HEK293 (cell line): ENCODE results near the gene TSPO2.

Source experiments
- CTCF ChIA-PET: fragments of 350-600 bp; formaldehyde crosslinking; extraction: SDS; loops from one replicate; lab custom pipeline; 2021; ENCODE audit warnings: antibody characterized with exemption; lab: Yijun Ruan, JAX
- POLR2A ChIA-PET: fragments of 300-600 bp; formaldehyde crosslinking; extraction: SDS; loops from one replicate; lab custom pipeline; 2020; ENCODE audit warnings: antibody characterized with exemption, inconsistent platforms; lab: Yijun Ruan, JAX
- H3K27ac ChIP-seq: fragments of 200-500 bp; sonication (Bioruptor generic); 2 replicates; pipeline ENCODE4 v1.5.1; 2014; ENCODE audit warnings: low read depth, low read length, control low read depth, inconsistent platforms; ENCODE audit errors: extremely low read depth
- H3K36me3 ChIP-seq, 2 experiments: fragments of 200-500 bp in 1 of 2; sonication (Bioruptor generic) in 1 of 2; 1 replicate in 1 of 2; 2 replicates in 1 of 2; pipeline ENCODE4 v1.5.1; 2014 to 2017; ENCODE audit warnings: inconsistent platforms in 2 of 2, low read length in 2 of 2; ENCODE audit not compliant: control insufficient read depth in 2 of 2, insufficient read depth in 1 of 2
- H3K4me1 ChIP-seq: fragments of 200-500 bp; sonication (Bioruptor generic); 2 replicates; pipeline ENCODE4 v1.5.1; 2014; ENCODE audit warnings: mild to moderate bottlenecking, low read length, inconsistent platforms; ENCODE audit not compliant: control insufficient read depth, insufficient read depth
- H3K4me3 ChIP-seq: 2 replicates; pipeline ENCODE4 v1.5.1; 2011; ENCODE audit warnings: low read depth, mild to moderate bottlenecking, control low read depth, low read length, moderate library complexity
- H3K9me3 ChIP-seq: fragments of 200-500 bp; sonication (Bioruptor generic); 2 replicates; pipeline ENCODE4 v1.5.1; 2014; ENCODE audit warnings: low read depth, low read length, inconsistent platforms; ENCODE audit not compliant: control insufficient read depth, insufficient read depth
- HOXC10 ChIP-seq: sonication (generic); formaldehyde crosslinking; IDR thresholded peaks from 2 replicates; pipeline ENCODE4 v1.8.1; 2023; ENCODE audit warnings: mild to moderate bottlenecking, missing genetic modification reagents
- PATZ1 ChIP-seq: fragments of 450-650 bp; formaldehyde crosslinking; IDR thresholded peaks from 2 replicates; pipeline ENCODE4 v1.5.1; 2016; ENCODE audit warnings: missing biosample characterization, missing genetic modification characterization
- TRIM28 ChIP-seq: IDR thresholded peaks from 2 replicates; pipeline ENCODE4 v1.6.1; 2011; ENCODE audit warnings: low read length, control low read depth, borderline replicate concordance
- ZNF214 ChIP-seq: fragments of 450-650 bp; formaldehyde crosslinking; IDR thresholded peaks from 2 replicates; pipeline ENCODE4 v1.5.1; 2017; ENCODE audit warnings: missing biosample characterization, mild to moderate bottlenecking, missing genetic modification characterization, borderline replicate concordance
- ZNF23 ChIP-seq: fragments of 450-650 bp; formaldehyde crosslinking; IDR thresholded peaks from 2 replicates; pipeline ENCODE4 v1.5.1; 2016; ENCODE audit warnings: missing biosample characterization, missing genetic modification characterization, borderline replicate concordance
- ZNF280D ChIP-seq: fragments of 450-650 bp; formaldehyde crosslinking; IDR thresholded peaks from 2 replicates; pipeline ENCODE4 v1.5.1; 2016; ENCODE audit warnings: missing biosample characterization, missing genetic modification characterization
- ZNF354C ChIP-seq: fragments of 450-650 bp; formaldehyde crosslinking; IDR thresholded peaks from 2 replicates; pipeline ENCODE4 v1.5.1; 2016; ENCODE audit warnings: missing biosample characterization, missing genetic modification characterization, low read depth, borderline replicate concordance
- ZNF391 ChIP-seq: fragments of 450-650 bp; formaldehyde crosslinking; IDR thresholded peaks from 2 replicates; pipeline ENCODE4 v1.5.1; 2016; ENCODE audit warnings: low read depth, missing biosample characterization, missing genetic modification characterization, borderline replicate concordance
- ZNF404 ChIP-seq: fragments of 450-650 bp; formaldehyde crosslinking; IDR thresholded peaks from 2 replicates; pipeline ENCODE4 v1.5.1; 2017; ENCODE audit warnings: missing biosample characterization, missing genetic modification characterization
- ZNF449 ChIP-seq: fragments of 450-650 bp; formaldehyde crosslinking; IDR thresholded peaks from 2 replicates; pipeline ENCODE4 v1.5.1; 2017; ENCODE audit warnings: missing biosample characterization, mild to moderate bottlenecking, missing genetic modification characterization, moderate library complexity
- ZNF529 ChIP-seq: fragments of 450-650 bp; formaldehyde crosslinking; IDR thresholded peaks from 2 replicates; pipeline ENCODE4 v1.5.1; 2017; ENCODE audit warnings: missing genetic modification characterization, missing biosample characterization; ENCODE audit not compliant: insufficient replicate concordance
- ZNF654 ChIP-seq: fragments of 450-650 bp; formaldehyde crosslinking; IDR thresholded peaks from 2 replicates; pipeline ENCODE4 v1.5.1; 2016; ENCODE audit warnings: low read depth, missing biosample characterization, missing genetic modification characterization
- ZNF707 ChIP-seq: fragments of 450-650 bp; formaldehyde crosslinking; IDR thresholded peaks from 2 replicates; pipeline ENCODE4 v1.5.1; 2016; ENCODE audit warnings: missing biosample characterization, missing genetic modification characterization
- ZNF843 ChIP-seq: fragments of 450-650 bp; formaldehyde crosslinking; IDR thresholded peaks from 2 replicates; pipeline ENCODE4 v1.5.1; 2016; ENCODE audit warnings: missing biosample characterization, missing genetic modification characterization
- TF ChIP-seq, protein P1 (sequence below): fragments of 450-650 bp; formaldehyde crosslinking; optimal IDR thresholded peaks from 2 replicates; pipeline ENCODE3; 2016; ENCODE audit warnings: missing biosample characterization, mild to moderate bottlenecking, missing genetic modification characterization
- TF ChIP-seq, protein P2 (sequence below): fragments of 450-650 bp; formaldehyde crosslinking; IDR thresholded peaks from 2 replicates; pipeline ENCODE4 v1.5.1; 2016; ENCODE audit warnings: missing biosample characterization, missing genetic modification characterization

The TSPO2 gene

GRCh38 chr6:41063884-41064285, 21.6 kb downstream of the TSPO2 start:
- no peak for TF ChIP-seq ZNF529 (tag by site-specific recombination)
- no peak for TF ChIP-seq ZNF654 (tag by site-specific recombination)
- TF ChIP-seq TRIM28, result no peak
- no peak for TF ChIP-seq ZNF280D (tag by site-specific recombination)
- TF ChIP-seq ZNF214, result no peak
- no peak for TF ChIP-seq ZNF707
- TF ChIP-seq ZNF354C (tag by site-specific recombination), result no peak
- TF ChIP-seq, protein P1, sequence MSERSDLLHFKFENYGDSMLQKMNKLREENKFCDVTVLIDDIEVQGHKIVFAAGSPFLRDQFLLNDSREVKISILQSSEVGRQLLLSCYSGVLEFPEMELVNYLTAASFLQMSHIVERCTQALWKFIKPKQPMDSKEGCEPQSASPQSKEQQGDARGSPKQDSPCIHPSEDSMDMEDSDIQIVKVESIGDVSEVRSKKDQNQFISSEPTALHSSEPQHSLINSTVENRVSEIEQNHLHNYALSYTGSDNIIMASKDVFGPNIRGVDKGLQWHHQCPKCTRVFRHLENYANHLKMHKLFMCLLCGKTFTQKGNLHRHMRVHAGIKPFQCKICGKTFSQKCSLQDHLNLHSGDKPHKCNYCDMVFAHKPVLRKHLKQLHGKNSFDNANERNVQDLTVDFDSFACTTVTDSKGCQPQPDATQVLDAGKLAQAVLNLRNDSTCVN (tag by site-specific recombination), result no peak
- TF ChIP-seq ZNF404 (tag by site-specific recombination), result no peak
- TF ChIP-seq HOXC10 (CRISPR knock-in tag), result no peak
- TF ChIP-seq ZNF449 (tag by site-specific recombination), result no peak
- no peak for TF ChIP-seq ZNF843 (tag by site-specific recombination)
- TF ChIP-seq, protein P2, sequence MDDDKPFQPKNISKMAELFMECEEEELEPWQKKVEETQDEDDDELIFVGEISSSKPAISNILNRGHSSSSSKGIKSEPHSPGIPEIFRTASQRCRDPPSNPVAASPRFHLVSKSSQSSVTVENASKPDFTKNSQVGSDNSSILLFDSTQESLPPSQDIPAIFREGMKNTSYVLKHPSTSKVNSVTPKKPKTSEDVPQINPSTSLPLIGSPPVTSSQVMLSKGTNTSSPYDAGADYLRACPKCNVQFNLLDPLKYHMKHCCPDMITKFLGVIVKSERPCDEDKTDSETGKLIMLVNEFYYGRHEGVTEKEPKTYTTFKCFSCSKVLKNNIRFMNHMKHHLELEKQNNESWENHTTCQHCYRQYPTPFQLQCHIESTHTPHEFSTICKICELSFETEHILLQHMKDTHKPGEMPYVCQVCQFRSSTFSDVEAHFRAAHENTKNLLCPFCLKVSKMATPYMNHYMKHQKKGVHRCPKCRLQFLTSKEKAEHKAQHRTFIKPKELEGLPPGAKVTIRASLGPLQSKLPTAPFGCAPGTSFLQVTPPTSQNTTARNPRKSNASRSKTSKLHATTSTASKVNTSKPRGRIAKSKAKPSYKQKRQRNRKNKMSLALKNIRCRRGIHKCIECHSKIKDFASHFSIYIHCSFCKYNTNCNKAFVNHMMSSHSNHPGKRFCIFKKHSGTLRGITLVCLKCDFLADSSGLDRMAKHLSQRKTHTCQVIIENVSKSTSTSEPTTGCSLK, result no peak
- no peak for TF ChIP-seq ZNF23 (tag by site-specific recombination)
- no peak for TF ChIP-seq PATZ1
- no peak for TF ChIP-seq ZNF391 (tag by site-specific recombination)
- no peak overlapping the region for H3K4me3 ChIP-seq
- H3K4me1 ChIP-seq, result no peaks in the 10 kb centered on the region
- H3K27ac ChIP-seq, result no peak overlapping the region
- ChIA-PET CTCF (interaction anchor here (0.6 to 2.7 kb wide), 8 partner anchors 9 to 652 kb away, joined by 3 to 13 read pairs (median 3); partner anchors contain the start of gene UNC5CL), POLR2A (interaction anchor here (1.5 kb wide), 1 partner anchor 9 kb away, joined by 4 read pairs; the partner anchor contains the start of gene NFYA)
- peaks cover 4 to 51% of the 10 kb centered on the region in 2 experiments; a peak in 2 of 3 replicates for H3K36me3 ChIP-seq
- H3K9me3 ChIP-seq, result no peaks in the 10 kb centered on the region
